Activated naive CD4-positive, alpha-beta T cell treated with anti-CD3 and anti-CD28 coated beads, Interleukin-2, amount 50 U/mL, for 72 hours (primary cell): ENCODE data around the gene PLD3. TPM values are rescaled to one million over a fixed set of nuclear protein-coding genes. Genes with fewer than 3 reads are reported as not detected.
"Not testable (repeated sequence)": the region's sequence is repeated elsewhere in the genome, so short reads cannot be mapped to it uniquely, and the experiment has no call there.

Experiments used
- ATAC-seq, 2 donors: fragments of 150-1000 bp; cut with Tn5 transposase; 2 replicates each; pipeline ENCODE4 v1.10.0; 2021; ENCODE audit warnings: mild to moderate bottlenecking in 2 of 2, moderate library complexity in 2 of 2
- DNase-seq, 2 donors: peaks; one replicate each; pipeline ENCODE4 v3.0.0; 2021 to 2022; ENCODE audit warnings: low spot score in 2 of 2
- H3K27ac Mint-ChIP-seq, 2 donors: one replicate each; pipeline ENCODE4 v1.8.0; 2022; ENCODE audit warnings: mild to moderate bottlenecking in 2 of 2, mixed read lengths in 2 of 2
- H3K36me3 Mint-ChIP-seq, 2 donors: one replicate each; pipeline ENCODE4 v1.8.0; 2022; ENCODE audit warnings: mixed read lengths in 2 of 2
- H3K9me3 Mint-ChIP-seq, 2 donors: one replicate each; pipeline ENCODE4 v1.8.0; 2022; ENCODE audit warnings: mixed read lengths in 2 of 2
- total RNA-seq, 2 donors: library from RNA; stranded (reverse); gene quantifications; one replicate each; pipeline ENCODE4 v1.2.3, GENCODE V29; 2022

The PLD3 gene
- total RNA-seq, 2 donors from 2014 or later: 79.9 to 85.4 TPM

GRCh38 chr19:40370253-40370652 lies 21.8 kb downstream of the PLD3 start:
- H3K27ac Mint-ChIP-seq: peak overlapping the region; percentile 16 to 51
- ATAC-seq, DNase-seq: not testable (repeated sequence)

GRCh38 chr19:40370997-40371801 lies 22.7 kb downstream of the PLD3 start:
- ATAC-seq (no peak), DNase-seq (no peak)
- Mint-ChIP-seq H3K27ac (peak overlapping the region; percentile 16 to 60), H3K9me3 (no peaks in the 10 kb centered on the region), H3K36me3 (no peaks in the 10 kb centered on the region)

More at GRCh38 chr19:40370253-40370652, 21.8 kb downstream of the PLD3 start:
- H3K9me3 Mint-ChIP-seq, H3K36me3 Mint-ChIP-seq: not testable (repeated sequence)

- H3K36me3 Mint-ChIP-seq: no peaks in the 10 kb centered on the region
- ATAC-seq (no peak), DNase-seq (no peak)
- no peaks in the 10 kb centered on the region for H3K9me3 Mint-ChIP-seq
- H3K27ac Mint-ChIP-seq: no peak overlapping the region
Measured at GRCh38 chr19:40371802-40372122, 23.3 kb downstream of the PLD3 start.

- no peak for DNase-seq
- Mint-ChIP-seq H3K9me3 (no peaks in the 10 kb centered on the region), H3K27ac (peak overlapping the region in 1 of 2 donors; percentile 87), H3K36me3 (no peaks in the 10 kb centered on the region)
- ATAC-seq: no peak
Measured at GRCh38 chr19:40374084-40374483, 25.6 kb downstream of the PLD3 start.

GRCh38 chr19:40376286-40376862 lies 27.9 kb downstream of the PLD3 start:
- Mint-ChIP-seq H3K36me3 (no peaks in the 10 kb centered on the region), H3K9me3 (no peaks in the 10 kb centered on the region), H3K27ac (peak overlapping the region in 1 of 2 donors; percentile 69)
- DNase-seq: no peak
- no peak for ATAC-seq

- ATAC-seq (no peak), DNase-seq (no peak)
- no peaks in the 10 kb centered on the region for H3K36me3 Mint-ChIP-seq
- no peaks in the 10 kb centered on the region for H3K9me3 Mint-ChIP-seq
- H3K27ac Mint-ChIP-seq: no peak overlapping the region
Measured at GRCh38 chr19:40377876-40378385, 29.4 kb downstream of the PLD3 start.

GRCh38 chr19:40378509-40378908 lies 30.0 kb downstream of the PLD3 start:
- no peak overlapping the region for H3K27ac Mint-ChIP-seq
- H3K9me3 Mint-ChIP-seq: no peaks in the 10 kb centered on the region
- no peaks in the 10 kb centered on the region for H3K36me3 Mint-ChIP-seq
- no peak for DNase-seq
- ATAC-seq: no peak

- Mint-ChIP-seq H3K27ac (peak overlapping the region in 1 of 2 donors; percentile 81), H3K36me3 (no peaks in the 10 kb centered on the region), H3K9me3 (no peaks in the 10 kb centered on the region)
- no peak for DNase-seq
- ATAC-seq: no peak
Measured at GRCh38 chr19:40379446-40380198, 31.1 kb downstream of the PLD3 start.

GRCh38 chr19:40380199-40381037 lies 31.9 kb downstream of the PLD3 start:
- no peaks in the 10 kb centered on the region for H3K36me3 Mint-ChIP-seq
- DNase-seq (no peak), ATAC-seq (no peak)
- H3K9me3 Mint-ChIP-seq: no peaks in the 10 kb centered on the region
- no peak overlapping the region for H3K27ac Mint-ChIP-seq

GRCh38 chr19:40381321-40381720 lies 32.8 kb downstream of the PLD3 start:
- Mint-ChIP-seq H3K27ac (peak overlapping the region in 1 of 2 donors; percentile 38), H3K36me3 (no peaks in the 10 kb centered on the region), H3K9me3 (no peaks in the 10 kb centered on the region)
- DNase-seq (no peak), ATAC-seq (no peak)

- H3K9me3 Mint-ChIP-seq: no peaks in the 10 kb centered on the region
- no peak overlapping the region for H3K27ac Mint-ChIP-seq
- no peaks in the 10 kb centered on the region for H3K36me3 Mint-ChIP-seq
- ATAC-seq: no peak
- DNase-seq: no peak
Measured at GRCh38 chr19:40383668-40384248, 35.3 kb downstream of the PLD3 start.

GRCh38 chr19:40387155-40387554 lies 38.7 kb downstream of the PLD3 start:
- no peaks in the 10 kb centered on the region for H3K9me3 Mint-ChIP-seq
- no peak for DNase-seq
- no peaks in the 10 kb centered on the region for H3K36me3 Mint-ChIP-seq
- no peak for ATAC-seq
- no peak overlapping the region for H3K27ac Mint-ChIP-seq

GRCh38 chr19:40388481-40388880 lies 40.0 kb downstream of the PLD3 start:
- DNase-seq (no peak), ATAC-seq (no peak)
- Mint-ChIP-seq H3K27ac (peak overlapping the region in 1 of 2 donors; percentile 57), H3K9me3 (no peaks in the 10 kb centered on the region), H3K36me3 (no peaks in the 10 kb centered on the region)

- H3K9me3 Mint-ChIP-seq: no peaks in the 10 kb centered on the region
- H3K27ac Mint-ChIP-seq: no peak overlapping the region
- DNase-seq: no peak
- no peaks in the 10 kb centered on the region for H3K36me3 Mint-ChIP-seq
- ATAC-seq: no peak
Measured at GRCh38 chr19:40389404-40390083, 41.0 kb downstream of the PLD3 start.

- no peak within 1 kb of the TSS for H3K27ac Mint-ChIP-seq
- ATAC-seq: no peak
Measured at GRCh38 chr19:40390084-40390742, 41.7 kb downstream of the PLD3 start, which contains the start of gene HIPK4. Gene HIPK4 (minus strand): TSS chr19:40390181. CDS start chr19:40389902, 279 bp downstream.

More at GRCh38 chr19:40390084-40390742, 41.7 kb downstream of the PLD3 start, which contains the start of gene HIPK4:
- no peak for DNase-seq
- Mint-ChIP-seq H3K36me3 (no peaks in the 10 kb centered on the region), H3K9me3 (no peaks in the 10 kb centered on the region)
